Stimulated activated CD8-positive, alpha-beta memory T cell treated with anti-CD3 and anti-CD28 coated beads, Interleukin-15, amount 100 ng/mL, for 24 hours (primary cell): Measurements from ENCODE around the gene CATSPERZ.

Experiments used
- DNase-seq: peaks from one replicate; pipeline ENCODE4 v3.0.0-alpha.2; 2020; ENCODE audit warnings: low read depth

The CATSPERZ gene

GRCh38 chr11:64342869-64343745, 42.9 kb downstream of the CATSPERZ start:
- no peak for DNase-seq

GRCh38 chr11:64343767-64344559, 43.8 kb downstream of the CATSPERZ start:
- no peak for DNase-seq

- no peak for DNase-seq
Observed at GRCh38 chr11:64344787-64345186, 44.6 kb downstream of the CATSPERZ start.

- no peak for DNase-seq
Observed at GRCh38 chr11:64347193-64347867, 47.2 kb downstream of the CATSPERZ start.

- DNase-seq: no peak
Observed at GRCh38 chr11:64348383-64349024, 48.3 kb downstream of the CATSPERZ start.

- no peak for DNase-seq
Observed at GRCh38 chr11:64349025-64349387, 48.8 kb downstream of the CATSPERZ start.

GRCh38 chr11:64349404-64349803, 49.2 kb downstream of the CATSPERZ start:
- no peak for DNase-seq

GRCh38 chr11:64351136-64351631, 51.0 kb downstream of the CATSPERZ start:
- DNase-seq: no peak

GRCh38 chr11:64352099-64352994, 52.2 kb downstream of the CATSPERZ start:
- DNase-seq: no peak

GRCh38 chr11:64352995-64353714, 53.0 kb downstream of the CATSPERZ start:
- no peak for DNase-seq

GRCh38 chr11:64353715-64354506, 53.8 kb downstream of the CATSPERZ start:
- DNase-seq: no peak
